Measurements from ENCODE around the gene SDK2. TPM values are rescaled to one million over a fixed set of nuclear protein-coding genes. Genes with fewer than 3 reads are reported as not detected.

SDK2 gene
- polyA plus RNA-seq, 1 of the 3 experiments (the other 2 are of a cell fraction) = 0.02 TPM

- Histone ChIP-seq H3K27ac (ENCODE audit: low read depth in 2 of 2, low read length in 1 of 2) (no peak overlapping the region), H4K20me1 (ENCODE audit: insufficient read depth) (no peaks in the 10 kb centered on the region), H3F3A (replicated peaks; ENCODE audit: insufficient read depth) (no peaks in the 10 kb centered on the region), H3K9me2 (no peaks in the 10 kb centered on the region), H3K4me1 (ENCODE audit: control insufficient read depth in 1 of 2, insufficient read depth in 2 of 2, low read depth in 1 of 2, low read length in 1 of 2) (peaks cover 0 to 12% of the 10 kb centered on the region in 2 experiments; a peak in 1 of 4 replicates), H3K9ac (no peak overlapping the region), H2AFZ (ENCODE audit: low read depth) (no peak overlapping the region), H3K27me3 (ENCODE audit: insufficient read depth) (no peaks in the 10 kb centered on the region), H3K4me2 (no peak overlapping the region), H3K9me3 (no peaks in the 10 kb centered on the region), H3K4me3 (ENCODE audit: low read depth in 2 of 2, low read length in 1 of 2) (no peak overlapping the region), H3K79me2 (ENCODE audit: insufficient read depth) (no peaks in the 10 kb centered on the region), H3K36me3 (replicated peaks in 1 of 2; ENCODE audit: control insufficient read depth in 1 of 2, insufficient read depth in 2 of 2, low read length in 1 of 2) (no peaks in the 10 kb centered on the region)
- POLR2A ChIA-PET = no interaction called here
- no peak for TF ChIP-seq PBX3 (IDR thresholded peaks at IDR 0.05)
- no peak for TF ChIP-seq MEF2A (IDR thresholded peaks at IDR 0.05; ENCODE audit: borderline replicate concordance, low read depth)
- no peak for TF ChIP-seq NFIC (IDR thresholded peaks at IDR 0.05; ENCODE audit: borderline replicate concordance)
- no peak for TF ChIP-seq TCF12 (IDR thresholded peaks at IDR 0.05)
- no peak for TF ChIP-seq ZBTB33 (IDR thresholded peaks at IDR 0.05; ENCODE audit: borderline replicate concordance, low read depth)
- TF ChIP-seq MAX (IDR thresholded peaks at IDR 0.05; ENCODE audit: low read depth) = no peak
- TF ChIP-seq TAF1 (IDR thresholded peaks at IDR 0.05; ENCODE audit: borderline replicate concordance, low read depth, low read length) = no peak
- TF ChIP-seq RFX5 (IDR thresholded peaks at IDR 0.05; ENCODE audit: low read length) = no peak
- TF ChIP-seq EZH2phosphoT487 (IDR thresholded peaks at IDR 0.05; ENCODE audit: borderline replicate concordance, low read depth) = no peak
- no peak for TF ChIP-seq EP300 (IDR thresholded peaks at IDR 0.05; ENCODE audit: borderline replicate concordance in 1 of 2, low read depth in 1 of 2, low read length in 1 of 2)
- no peak for TF ChIP-seq CHD2 (IDR thresholded peaks at IDR 0.05; ENCODE audit: low read length, partially characterized antibody)
- TF ChIP-seq USF2 (IDR thresholded peaks at IDR 0.05; ENCODE audit: borderline replicate concordance, low read depth, low read length) = no peak
- TF ChIP-seq SMC3 (IDR thresholded peaks at IDR 0.05; ENCODE audit: low read depth, low read length) = no peak
- no peak for TF ChIP-seq TEAD4 (IDR thresholded peaks at IDR 0.05; ENCODE audit: borderline replicate concordance, insufficient read depth)
- no peak for TF ChIP-seq REST (IDR thresholded peaks at IDR 0.05; ENCODE audit: low read depth, low read length)
- TF ChIP-seq CTCF (IDR thresholded peaks at IDR 0.05) = no peak
- TF ChIP-seq FOSL2 (IDR thresholded peaks at IDR 0.05; ENCODE audit: borderline replicate concordance, low read depth) = no peak
- TF ChIP-seq POLR2AphosphoS5 (IDR thresholded peaks at IDR 0.05; ENCODE audit: low read depth, low read length) = no peak
- TF ChIP-seq FOXM1 (IDR thresholded peaks at IDR 0.05; ENCODE audit: low read depth) = no peak
- TF ChIP-seq YY1 (IDR thresholded peaks at IDR 0.05; ENCODE audit: low read depth) = no peak
- 38% methylated on average over 8 of the region's 8 CpGs for WGBS (ENCODE audit: low lambda C conversion rate)
- no peak for DNase-seq
- CTCF ChIA-PET = interaction anchor here (0.7 to 8.7 kb wide), 9 partner anchors 10 to 765 kb away, joined by 3 to 118 read pairs (median 4); partner anchors contain the start of gene SDK2
Observed at GRCh38 chr17:73434154-73434553, 210.1 kb downstream of the SDK2 start.
